ENCODE measurements around the gene ERVFRD-1. TPM values are rescaled to one million over a fixed set of nuclear protein-coding genes. Genes with fewer than 3 reads are reported as not detected.
"Not testable (repeated sequence)": the region's sequence is repeated elsewhere in the genome, so short reads cannot be mapped to it uniquely, and the experiment has no call there.

The ERVFRD-1 gene
- total and polyA plus RNA-seq, 8 donors = 0.06 to 0.09 (median 0.07) TPM; not detected in 5

GRCh38 chr6:11093376-11093625 is 18.2 kb downstream of the ERVFRD-1 start:
- no peaks in the 10 kb centered on the region for H3K27me3 ChIP-seq
- 0% methylated on average over 17 of the region's 17 CpGs for WGBS, 2 donors
- H3K4me1 ChIP-seq = peaks cover 0 to 14% (median 0%) of the 10 kb centered on the region in 3 donors
- H3K27ac ChIP-seq = peak overlapping the region; percentile 93 to 98 (median 96)
- FAIRE-seq (no peak), ATAC-seq (peak; percentile 28 to 41 (median 32)), DNase-seq (no peak)
- H3K9me3 ChIP-seq = no peaks in the 10 kb centered on the region
- H3K4me3 ChIP-seq = peak overlapping the region; percentile 71 to 100 (median 88)
- TF ChIP-seq, protein P1, sequence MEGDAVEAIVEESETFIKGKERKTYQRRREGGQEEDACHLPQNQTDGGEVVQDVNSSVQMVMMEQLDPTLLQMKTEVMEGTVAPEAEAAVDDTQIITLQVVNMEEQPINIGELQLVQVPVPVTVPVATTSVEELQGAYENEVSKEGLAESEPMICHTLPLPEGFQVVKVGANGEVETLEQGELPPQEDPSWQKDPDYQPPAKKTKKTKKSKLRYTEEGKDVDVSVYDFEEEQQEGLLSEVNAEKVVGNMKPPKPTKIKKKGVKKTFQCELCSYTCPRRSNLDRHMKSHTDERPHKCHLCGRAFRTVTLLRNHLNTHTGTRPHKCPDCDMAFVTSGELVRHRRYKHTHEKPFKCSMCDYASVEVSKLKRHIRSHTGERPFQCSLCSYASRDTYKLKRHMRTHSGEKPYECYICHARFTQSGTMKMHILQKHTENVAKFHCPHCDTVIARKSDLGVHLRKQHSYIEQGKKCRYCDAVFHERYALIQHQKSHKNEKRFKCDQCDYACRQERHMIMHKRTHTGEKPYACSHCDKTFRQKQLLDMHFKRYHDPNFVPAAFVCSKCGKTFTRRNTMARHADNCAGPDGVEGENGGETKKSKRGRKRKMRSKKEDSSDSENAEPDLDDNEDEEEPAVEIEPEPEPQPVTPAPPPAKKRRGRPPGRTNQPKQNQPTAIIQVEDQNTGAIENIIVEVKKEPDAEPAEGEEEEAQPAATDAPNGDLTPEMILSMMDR (IDR thresholded peaks at IDR 0.05) = no peak
- no peaks in the 10 kb centered on the region for H3K36me3 ChIP-seq
- intact Hi-C loops (cut with DNase I) = no loop called here

DNA sequence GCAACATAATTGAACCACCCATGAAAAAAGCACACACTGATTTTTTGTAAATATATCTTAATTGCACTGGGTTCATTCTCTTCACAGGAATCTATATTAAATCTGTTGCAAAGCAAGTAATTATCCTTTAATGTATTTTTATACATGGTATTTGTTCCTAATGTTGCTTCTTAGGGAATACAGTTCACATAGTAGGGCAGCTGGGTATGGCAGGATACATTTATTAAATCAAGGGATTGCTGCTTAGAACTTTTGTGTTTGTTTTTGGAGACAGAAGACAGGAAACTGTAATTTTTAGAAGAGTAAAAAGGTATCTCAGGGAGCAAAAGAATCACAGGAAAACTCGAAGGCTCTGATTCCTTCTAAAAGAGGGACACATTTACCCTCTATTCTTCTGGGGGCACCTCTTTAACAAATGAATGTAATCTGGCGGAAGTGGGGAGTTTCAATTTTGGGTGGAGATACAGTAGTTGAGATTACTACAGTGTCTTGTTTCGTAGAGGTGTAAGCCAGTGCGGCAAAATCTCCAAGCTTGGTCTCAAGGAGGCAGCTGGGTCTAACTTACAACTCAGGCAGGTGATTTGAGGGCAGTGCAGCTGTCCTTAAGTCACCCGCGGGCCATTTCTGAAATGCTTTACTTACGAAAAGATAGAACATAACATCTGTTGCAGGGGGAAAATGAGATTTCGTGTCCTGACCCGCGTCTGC is 18.7 kb downstream of the ERVFRD-1 start:
- TF ChIP-seq, protein P1 (IDR thresholded peaks at IDR 0.05) = no peak
- no peaks in the 10 kb centered on the region for H3K36me3 ChIP-seq
- peaks cover 0 to 14% (median 0%) of the 10 kb centered on the region in 3 donors for H3K4me1 ChIP-seq
- H3K4me3 ChIP-seq = peak overlapping the region; percentile 71 to 100 (median 88)
- no peaks in the 10 kb centered on the region for H3K9me3 ChIP-seq
- DNase-seq = no peak
- H3K27me3 ChIP-seq = no peaks in the 10 kb centered on the region
- peak overlapping the region; percentile 93 to 98 (median 96) for H3K27ac ChIP-seq
- peak; percentile 26 to 62 (median 46) for ATAC-seq
- 1 to 2% methylated on average over 10 of the region's 10 CpGs for WGBS, 2 donors
- intact Hi-C loops (cut with DNase I) = no loop called here
- FAIRE-seq = no peak

DNA sequence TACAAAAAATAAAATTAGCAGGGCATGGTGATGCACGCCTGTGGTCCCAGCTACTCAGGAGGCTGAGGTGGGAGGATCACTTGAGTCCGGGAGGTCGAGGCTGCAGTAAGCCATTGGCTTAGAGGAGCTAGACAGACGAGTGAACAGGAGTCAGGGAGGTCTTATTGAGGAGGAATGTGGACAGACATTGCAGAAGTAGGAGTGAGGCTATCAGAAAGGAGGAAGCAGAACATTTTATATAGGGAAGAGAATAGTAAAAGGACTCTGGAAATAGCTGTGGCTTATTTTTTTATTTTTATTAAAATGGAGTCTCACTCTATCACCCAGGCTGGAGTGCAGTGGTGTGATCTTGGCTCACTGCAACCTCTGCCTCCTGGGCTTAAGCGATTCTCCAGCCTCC is 20.4 kb downstream of the ERVFRD-1 start:
- ATAC-seq; DNase-seq; H3K27me3 ChIP-seq; H3K27ac ChIP-seq; intact Hi-C loops (cut with DNase I); H3K9me3 ChIP-seq; H3K4me3 ChIP-seq; H3K36me3 ChIP-seq; FAIRE-seq: not testable (repeated sequence)
- 86 to 92% methylated on average over 5 of the region's 5 CpGs for WGBS, 2 donors
- H3K4me1 ChIP-seq = peaks cover 0 to 14% (median 0%) of the 10 kb centered on the region in 3 donors

- Histone ChIP-seq H3K27me3 (no peaks in the 10 kb centered on the region), H3K36me3 (no peaks in the 10 kb centered on the region), H3K27ac (no peak overlapping the region), H3K4me1 (peaks cover 0 to 4% (median 0%) of the 10 kb centered on the region in 3 donors), H3K4me3 (no peak overlapping the region), H3K9me3 (no peaks in the 10 kb centered on the region)
- DNase-seq (no peak), FAIRE-seq (no peak), ATAC-seq (no peak)
- intact Hi-C loops (cut with DNase I) = no loop called here
- 84 to 87% methylated on average over 1 of the region's 1 CpG for WGBS, 2 donors
- TF ChIP-seq, protein P1 (IDR thresholded peaks at IDR 0.05) = no peak
These were observed 21.8 kb downstream of the ERVFRD-1 start for GRCh38 chr6:11089695-11090094.

- H3K4me3 ChIP-seq; H3K27me3 ChIP-seq; H3K36me3 ChIP-seq; H3K4me1 ChIP-seq; ATAC-seq; H3K27ac ChIP-seq; DNase-seq; H3K9me3 ChIP-seq; FAIRE-seq; intact Hi-C loops (cut with DNase I): not testable (repeated sequence)
- WGBS, 2 donors = 81 to 82% methylated on average over 41 to 47 of the region's 47 CpGs
These were observed 24.2 kb downstream of the ERVFRD-1 start for GRCh38 chr6:11087141-11087812.

All from pancreas (tissue), 10 donors.